CD4-positive, alpha-beta T cell (primary cell): Measurements from ENCODE around the gene OR5H14. TPM values are rescaled to one million over a fixed set of nuclear protein-coding genes. Genes with fewer than 3 reads are reported as not detected.

Source experiments
- ATAC-seq: fragments of 200-7000 bp; cut with Tn5 transposase; one replicate; pipeline ENCODE4 v1.10.0; 2022; ENCODE audit warnings: mild to moderate bottlenecking; ENCODE audit not compliant: poor library complexity
- CTCF ChIA-PET: fragments of 350-600 bp; sonication (Branson Sonifier 250); formaldehyde crosslinking; loops from one replicate; lab custom pipeline; 2021; ENCODE audit warnings: antibody characterized with exemption, inconsistent platforms; lab: Charles Lee
- POLR2A ChIA-PET: fragments of 350-600 bp; sonication (Branson Sonifier 250); formaldehyde crosslinking; loops from one replicate; lab custom pipeline; 2021; ENCODE audit warnings: antibody characterized with exemption, inconsistent platforms; lab: Charles Lee
- DNase-seq, 14 experiments: peaks; one replicate each; pipeline ENCODE4 v3.0.0-alpha.2; 2013 to 2020; ENCODE audit warnings: mixed read lengths in 2 of 14
- H3K27ac ChIP-seq, 2 donors: one replicate each; pipeline versions ENCODE4 v1.5.1 to v1.7.0; 2013; ENCODE audit warnings: low read length in 2 of 2, low read depth in 1 of 2, mild to moderate bottlenecking in 1 of 2
- H3K27me3 ChIP-seq, 2 experiments: 1 replicate in 1 of 2; 2 replicates in 1 of 2; pipeline versions ENCODE4 v1.6.1 to v1.7.0; 2013; ENCODE audit warnings: low read length in 2 of 2, control low read depth in 1 of 2, mild to moderate bottlenecking in 1 of 2, moderate library complexity in 1 of 2; ENCODE audit not compliant: insufficient read depth in 2 of 2, control insufficient read depth in 1 of 2
- H3K36me3 ChIP-seq: one replicate; pipeline ENCODE4 v1.6.1; 2013; ENCODE audit warnings: low read length, control low read depth; ENCODE audit not compliant: insufficient read depth
- H3K4me1 ChIP-seq: one replicate; pipeline ENCODE4 v1.6.1; 2013; ENCODE audit warnings: low read length, control low read depth; ENCODE audit not compliant: insufficient read depth
- H3K4me3 ChIP-seq: one replicate; pipeline ENCODE4 v1.5.1; 2013; ENCODE audit warnings: mild to moderate bottlenecking, low read length, moderate library complexity
- H3K9me3 ChIP-seq, 2 experiments: 1 replicate in 1 of 2; 2 replicates in 1 of 2; pipeline versions ENCODE4 v1.6.1 to v1.7.0; 2013; ENCODE audit warnings: low read length in 2 of 2, mild to moderate bottlenecking in 2 of 2, control low read depth in 1 of 2, moderate library complexity in 1 of 2; ENCODE audit not compliant: control insufficient read depth in 1 of 2, insufficient read depth in 1 of 2
- H3K27ac Mint-ChIP-seq: one replicate; pipeline ENCODE4 v1.8.0; 2020; ENCODE audit warnings: mixed read lengths
- H3K27me3 Mint-ChIP-seq: one replicate; pipeline ENCODE4 v1.8.0; 2021; ENCODE audit warnings: mixed read lengths
- H3K36me3 Mint-ChIP-seq: one replicate; pipeline ENCODE4 v1.8.0; 2021; ENCODE audit warnings: low read depth, mixed read lengths
- H3K4me1 Mint-ChIP-seq: one replicate; pipeline ENCODE4 v1.8.0; 2021; ENCODE audit warnings: low read depth, mixed read lengths
- H3K4me3 Mint-ChIP-seq: one replicate; pipeline ENCODE4 v1.8.0; 2020; ENCODE audit warnings: mild to moderate bottlenecking, mixed read lengths
- H3K9me3 Mint-ChIP-seq: one replicate; pipeline ENCODE4 v1.8.0; 2020; ENCODE audit warnings: mixed read lengths
- intact Hi-C, 2 experiments: fragments of 100-400 bp; cut with DNase I in 1 of 2; cut with micrococcal nuclease in 1 of 2; formaldehyde crosslinking; loops; one replicate each; pipeline versions ENCODE4 v1.15.1 to v1.9.0; 2023 to 2025; cut with DNase I, micrococcal nuclease
- polyA plus RNA-seq, 2 donors: library from polyadenylated mRNA; unstranded; fragments of 120-200 nt; gene quantifications; one replicate each; pipeline ENCODE4 v1.2.1, GENCODE V29; 2013
- total RNA-seq, 174 experiments: library from RNA in 2 of 174; stranded (reverse) in 2 of 174; gene quantifications; one replicate each; pipeline ENCODE4 v1.2.3 and lab custom pipeline; 2021 to 2026
- TF ChIP-seq, protein P1 (sequence below): fragments of 200-600 bp; IDR thresholded peaks from one replicate; pipeline ENCODE4 v1.8.0; 2022; ENCODE audit warnings: antibody characterized with exemption, mild to moderate bottlenecking

Gene OR5H14
- total RNA-seq (not detected), total RNA-seq (lab: John Stamatoyannopoulos, UW) (0 to 0.07 (median 0) reads per million in 172 experiments)
- not detected for polyA plus RNA-seq (2013, experiment 1 of 2)
- not detected for polyA plus RNA-seq (2013, experiment 2 of 2)

DNA sequence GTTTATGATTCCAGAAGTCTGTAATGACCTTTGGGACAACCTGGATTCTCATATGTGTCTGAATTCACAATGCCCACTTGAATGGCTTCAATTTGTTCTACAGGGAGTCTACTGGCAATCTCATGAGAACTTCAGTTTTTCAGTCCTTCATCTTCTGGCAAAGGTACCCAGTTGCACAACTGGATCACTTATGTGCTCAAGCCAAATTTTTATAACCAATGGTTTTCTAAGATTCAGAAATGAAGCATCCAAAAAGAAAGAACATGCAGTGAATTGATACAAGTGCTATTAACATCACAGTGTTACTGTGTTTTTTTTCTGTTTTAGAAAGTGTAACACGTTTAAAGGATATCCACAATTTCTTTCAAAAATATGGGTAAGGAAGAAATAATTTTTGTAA is at the start of gene OR5H14:
Gene OR5H14 (plus strand): TSS at position 301 of the 400 bp plus-strand sequence. CDS start 1,907 bp downstream, outside the sequence.
- no peaks in the 10 kb centered on the region for H3K36me3 ChIP-seq
- no peak within 1 kb of the TSS for H3K4me3 ChIP-seq
- Mint-ChIP-seq H3K4me1 (no peaks in the 10 kb centered on the region), H3K36me3 (no peaks in the 10 kb centered on the region), H3K4me3 (no peak within 1 kb of the TSS), H3K27me3 (no peaks in the 10 kb centered on the region), H3K9me3 (peaks cover 5% of the 10 kb centered on the region), H3K27ac (no peak within 1 kb of the TSS)
- no peaks in the 10 kb centered on the region for H3K27me3 ChIP-seq
- no peaks in the 10 kb centered on the region for H3K4me1 ChIP-seq
- intact Hi-C loops, result no loop called here
- H3K27ac ChIP-seq, result no peak within 1 kb of the TSS
- ATAC-seq (no peak), DNase-seq (no peak)
- no peaks in the 10 kb centered on the region for H3K9me3 ChIP-seq
- CTCF ChIA-PET, result no interaction called here
- TF ChIP-seq, protein P1, sequence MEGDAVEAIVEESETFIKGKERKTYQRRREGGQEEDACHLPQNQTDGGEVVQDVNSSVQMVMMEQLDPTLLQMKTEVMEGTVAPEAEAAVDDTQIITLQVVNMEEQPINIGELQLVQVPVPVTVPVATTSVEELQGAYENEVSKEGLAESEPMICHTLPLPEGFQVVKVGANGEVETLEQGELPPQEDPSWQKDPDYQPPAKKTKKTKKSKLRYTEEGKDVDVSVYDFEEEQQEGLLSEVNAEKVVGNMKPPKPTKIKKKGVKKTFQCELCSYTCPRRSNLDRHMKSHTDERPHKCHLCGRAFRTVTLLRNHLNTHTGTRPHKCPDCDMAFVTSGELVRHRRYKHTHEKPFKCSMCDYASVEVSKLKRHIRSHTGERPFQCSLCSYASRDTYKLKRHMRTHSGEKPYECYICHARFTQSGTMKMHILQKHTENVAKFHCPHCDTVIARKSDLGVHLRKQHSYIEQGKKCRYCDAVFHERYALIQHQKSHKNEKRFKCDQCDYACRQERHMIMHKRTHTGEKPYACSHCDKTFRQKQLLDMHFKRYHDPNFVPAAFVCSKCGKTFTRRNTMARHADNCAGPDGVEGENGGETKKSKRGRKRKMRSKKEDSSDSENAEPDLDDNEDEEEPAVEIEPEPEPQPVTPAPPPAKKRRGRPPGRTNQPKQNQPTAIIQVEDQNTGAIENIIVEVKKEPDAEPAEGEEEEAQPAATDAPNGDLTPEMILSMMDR, result no peak
- POLR2A ChIA-PET, result no interaction called here

DNA sequence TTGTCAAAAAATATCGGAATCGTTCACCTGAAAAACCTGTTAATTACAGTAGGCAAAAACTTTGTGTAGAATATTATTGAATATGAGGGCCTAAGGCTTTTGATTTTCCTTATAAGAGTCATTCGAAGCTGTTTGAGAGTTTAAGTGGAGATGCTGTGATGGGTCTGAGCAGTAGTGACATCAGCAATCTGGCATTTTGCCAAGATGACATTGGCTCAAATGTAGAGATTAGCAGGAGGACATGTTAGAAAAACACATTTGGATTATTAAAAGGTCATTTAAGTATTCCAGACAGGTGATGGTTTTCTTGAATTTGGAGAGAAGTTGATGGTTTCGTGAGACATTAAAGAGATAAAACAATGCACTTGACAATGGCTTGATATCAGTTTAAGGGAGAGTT is 47.4 kb upstream of the OR5H14 start:
- no peak overlapping the region for H3K27ac ChIP-seq
- Mint-ChIP-seq H3K27ac (no peak overlapping the region), H3K27me3 (no peaks in the 10 kb centered on the region), H3K4me1 (no peaks in the 10 kb centered on the region), H3K9me3 (no peaks in the 10 kb centered on the region), H3K36me3 (no peaks in the 10 kb centered on the region), H3K4me3 (no peak overlapping the region)
- ChIA-PET POLR2A (no interaction called here), CTCF (no interaction called here)
- intact Hi-C loops, result no loop called here
- TF ChIP-seq, protein P1, result no peak
- no peak overlapping the region for H3K4me3 ChIP-seq
- H3K27me3 ChIP-seq, result peaks cover 0 to 3% of the 10 kb centered on the region in 2 experiments
- peaks cover 0 to 5% of the 10 kb centered on the region in 2 experiments for H3K9me3 ChIP-seq
- no peaks in the 10 kb centered on the region for H3K36me3 ChIP-seq
- no peaks in the 10 kb centered on the region for H3K4me1 ChIP-seq
- DNase-seq, result no peak
- ATAC-seq, result no peak

DNA sequence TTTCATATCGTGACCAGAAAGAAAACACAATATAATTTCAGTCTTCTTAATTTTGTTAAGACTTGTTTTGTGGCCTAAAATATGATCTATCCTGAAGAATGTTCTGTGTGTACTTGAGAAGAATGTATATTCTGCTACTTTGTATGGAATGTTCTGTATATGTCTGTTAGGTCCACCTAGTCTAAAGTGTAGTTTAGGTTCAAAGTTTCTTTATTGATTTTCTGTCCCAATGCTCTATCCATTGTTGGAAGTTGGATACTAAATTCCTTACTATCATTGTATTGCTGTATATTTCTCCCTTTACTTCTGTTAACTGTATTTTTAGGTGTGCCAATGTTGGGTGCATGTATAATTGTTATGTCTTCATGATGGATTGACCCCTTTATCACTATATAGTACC is 39.1 kb upstream of the OR5H14 start:
- H3K27ac ChIP-seq, result no peak overlapping the region
- no peaks in the 10 kb centered on the region for H3K4me1 ChIP-seq
- DNase-seq, result no peak
- no peak for ATAC-seq
- no peak overlapping the region for H3K27ac Mint-ChIP-seq
- H3K9me3 ChIP-seq, result peaks cover 3 to 5% of the 10 kb centered on the region in 2 experiments
- H3K36me3 ChIP-seq, result no peaks in the 10 kb centered on the region
- ChIA-PET CTCF (no interaction called here), POLR2A (no interaction called here)
- H3K4me1 Mint-ChIP-seq, result no peaks in the 10 kb centered on the region
- TF ChIP-seq, protein P1, result no peak
- no peaks in the 10 kb centered on the region for H3K27me3 Mint-ChIP-seq
- H3K4me3 ChIP-seq, result no peak overlapping the region
- intact Hi-C loops, result no loop called here
- no peaks in the 10 kb centered on the region for H3K36me3 Mint-ChIP-seq
- H3K9me3 Mint-ChIP-seq, result peaks cover 2% of the 10 kb centered on the region
- H3K27me3 ChIP-seq, result peaks cover 0 to 3% of the 10 kb centered on the region in 2 experiments
- H3K4me3 Mint-ChIP-seq, result no peak overlapping the region
